Hematopoietic multipotent progenitor cell treated with erythropoietin and hydrocortisone succinate and interleukin-3 and kit ligand, for 17 days (in vitro differentiated cells): ENCODE data around the gene CISD2.
"Not testable (repeated sequence)": the region's sequence is repeated elsewhere in the genome, so short reads cannot be mapped to it uniquely, and the experiment has no call there.

Experiments
- DNase-seq: peaks from one replicate; pipeline ENCODE4 v3.0.0-alpha.2; 2015; ENCODE audit warnings: low spot score

Gene CISD2

GRCh38 chr4:102935716-102936115 lies 66.9 kb downstream of the CISD2 start:
- no peak for DNase-seq

- not testable (repeated sequence) for DNase-seq
Measured at GRCh38 chr4:102938063-102938462, 69.3 kb downstream of the CISD2 start.
